ENCODE measurements around the gene MIER1.

- TF ChIP-seq, protein P1, sequence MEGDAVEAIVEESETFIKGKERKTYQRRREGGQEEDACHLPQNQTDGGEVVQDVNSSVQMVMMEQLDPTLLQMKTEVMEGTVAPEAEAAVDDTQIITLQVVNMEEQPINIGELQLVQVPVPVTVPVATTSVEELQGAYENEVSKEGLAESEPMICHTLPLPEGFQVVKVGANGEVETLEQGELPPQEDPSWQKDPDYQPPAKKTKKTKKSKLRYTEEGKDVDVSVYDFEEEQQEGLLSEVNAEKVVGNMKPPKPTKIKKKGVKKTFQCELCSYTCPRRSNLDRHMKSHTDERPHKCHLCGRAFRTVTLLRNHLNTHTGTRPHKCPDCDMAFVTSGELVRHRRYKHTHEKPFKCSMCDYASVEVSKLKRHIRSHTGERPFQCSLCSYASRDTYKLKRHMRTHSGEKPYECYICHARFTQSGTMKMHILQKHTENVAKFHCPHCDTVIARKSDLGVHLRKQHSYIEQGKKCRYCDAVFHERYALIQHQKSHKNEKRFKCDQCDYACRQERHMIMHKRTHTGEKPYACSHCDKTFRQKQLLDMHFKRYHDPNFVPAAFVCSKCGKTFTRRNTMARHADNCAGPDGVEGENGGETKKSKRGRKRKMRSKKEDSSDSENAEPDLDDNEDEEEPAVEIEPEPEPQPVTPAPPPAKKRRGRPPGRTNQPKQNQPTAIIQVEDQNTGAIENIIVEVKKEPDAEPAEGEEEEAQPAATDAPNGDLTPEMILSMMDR (conservative IDR thresholded peaks at IDR 0.05): no peak
- no peak for TF ChIP-seq ZFX (IDR thresholded peaks at IDR 0.05)
Observed at GRCh38 chr1:66931590-66931989, 6.8 kb downstream of the MIER1 start.
